NB4 (cell line): Measurements from ENCODE around the gene TRIM37.
A peak's percentile ranks its signal among the peaks of the same experiment; 100 is the strongest.

Experiments used
- MAX ChIP-seq: IDR thresholded peaks from 2 replicates; pipeline ENCODE4 v1.6.1; 2011; ENCODE audit warnings: low read depth, low read length
- MYC ChIP-seq: IDR thresholded peaks from 2 replicates; pipeline ENCODE4 v1.6.1; 2011; ENCODE audit warnings: low read depth, low read length
- POLR2A ChIP-seq: IDR thresholded peaks from 2 replicates; pipeline ENCODE4 v1.6.1; 2011; ENCODE audit warnings: mild to moderate bottlenecking; ENCODE audit not compliant: insufficient read length; ENCODE audit errors: extremely low read depth
- TF ChIP-seq, protein P1 (sequence below): IDR thresholded peaks from one replicate; pipeline ENCODE4 v1.5.1; 2012; ENCODE audit warnings: low read depth, low read length

- TF ChIP-seq, protein P1, sequence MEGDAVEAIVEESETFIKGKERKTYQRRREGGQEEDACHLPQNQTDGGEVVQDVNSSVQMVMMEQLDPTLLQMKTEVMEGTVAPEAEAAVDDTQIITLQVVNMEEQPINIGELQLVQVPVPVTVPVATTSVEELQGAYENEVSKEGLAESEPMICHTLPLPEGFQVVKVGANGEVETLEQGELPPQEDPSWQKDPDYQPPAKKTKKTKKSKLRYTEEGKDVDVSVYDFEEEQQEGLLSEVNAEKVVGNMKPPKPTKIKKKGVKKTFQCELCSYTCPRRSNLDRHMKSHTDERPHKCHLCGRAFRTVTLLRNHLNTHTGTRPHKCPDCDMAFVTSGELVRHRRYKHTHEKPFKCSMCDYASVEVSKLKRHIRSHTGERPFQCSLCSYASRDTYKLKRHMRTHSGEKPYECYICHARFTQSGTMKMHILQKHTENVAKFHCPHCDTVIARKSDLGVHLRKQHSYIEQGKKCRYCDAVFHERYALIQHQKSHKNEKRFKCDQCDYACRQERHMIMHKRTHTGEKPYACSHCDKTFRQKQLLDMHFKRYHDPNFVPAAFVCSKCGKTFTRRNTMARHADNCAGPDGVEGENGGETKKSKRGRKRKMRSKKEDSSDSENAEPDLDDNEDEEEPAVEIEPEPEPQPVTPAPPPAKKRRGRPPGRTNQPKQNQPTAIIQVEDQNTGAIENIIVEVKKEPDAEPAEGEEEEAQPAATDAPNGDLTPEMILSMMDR: no peak
- TF ChIP-seq POLR2A: peak; percentile 52
- TF ChIP-seq MYC: peak; percentile 19
- no peak; the same call in 1 of the 2 replicates for TF ChIP-seq MAX
Observed at GRCh38 chr17:59154721-59155438, 48.2 kb upstream of the TRIM37 start, which contains the start of gene SKA2.
